Fibroblast of mammary gland (primary cell): Measurements from ENCODE around the gene PABPC4L.
"Not testable (repeated sequence)": the region's sequence is repeated elsewhere in the genome, so short reads cannot be mapped to it uniquely, and the experiment has no call there.

Experiments
- DNase-seq: peaks from one replicate; pipeline ENCODE4 v3.0.0-alpha.2; 2010; ENCODE audit warnings: low read depth
- H3K4me3 ChIP-seq: 2 replicates; pipeline ENCODE4 v1.5.1; 2011; ENCODE audit warnings: low read depth, mild to moderate bottlenecking, low read length, moderate library complexity; ENCODE audit not compliant: control insufficient read depth
- CTCF ChIP-seq: conservative IDR thresholded peaks from 2 replicates; pipeline ENCODE4 v1.5.1; 2011; ENCODE audit warnings: low read depth, low read length, inconsistent platforms; ENCODE audit not compliant: control insufficient read depth, insufficient read depth

The PABPC4L gene

GRCh38 chr4:134201216-134202161 lies at the start of gene PABPC4L:
Gene PABPC4L, minus strand, starts transcription at chr4:134201789. Its CDS starts 770 bp downstream, at chr4:134201019.
- TF ChIP-seq CTCF = no peak
- DNase-seq = peak; percentile 31
- peak within 1 kb of the TSS; percentile 36 for H3K4me3 ChIP-seq

GRCh38 chr4:134251322-134251721 lies 49.7 kb upstream of the PABPC4L start:
- no peak overlapping the region for H3K4me3 ChIP-seq
- no peak for DNase-seq
- no peak for TF ChIP-seq CTCF

- no peak overlapping the region for H3K4me3 ChIP-seq
- TF ChIP-seq CTCF = no peak
- no peak for DNase-seq
These were observed 42.4 kb upstream of the PABPC4L start for GRCh38 chr4:134243742-134244713.

GRCh38 chr4:134219043-134219442 lies 17.5 kb upstream of the PABPC4L start:
- no peak for TF ChIP-seq CTCF
- DNase-seq = no peak
- H3K4me3 ChIP-seq = no peak overlapping the region

GRCh38 chr4:134216411-134216810 lies 14.8 kb upstream of the PABPC4L start:
- no peak for TF ChIP-seq CTCF
- DNase-seq = no peak
- H3K4me3 ChIP-seq = no peak overlapping the region

GRCh38 chr4:134215620-134216344 lies 14.2 kb upstream of the PABPC4L start:
- no peak for TF ChIP-seq CTCF
- no peak overlapping the region for H3K4me3 ChIP-seq
- DNase-seq = no peak

- not testable (repeated sequence) for DNase-seq, H3K4me3 ChIP-seq
These were observed 6.4 kb upstream of the PABPC4L start for GRCh38 chr4:134207955-134208354.
